SK-N-DZ (cell line): Measurements from ENCODE around the gene TEX12. TPM values are rescaled to one million over a fixed set of nuclear protein-coding genes. Genes with fewer than 3 reads are reported as not detected.
"Not testable (repeated sequence)": the region's sequence is repeated elsewhere in the genome, so short reads cannot be mapped to it uniquely, and the experiment has no call there.

Source experiments
- DNase-seq: peaks from one replicate; pipeline ENCODE4 v3.0.0-alpha.2; 2015; ENCODE audit warnings: low spot score
- polyA plus RNA-seq, 2 experiments: library from polyadenylated mRNA; depleted of rRNA; stranded (reverse); fragments of >200 nt; gene quantifications; 2 replicates each; pipeline ENCODE4 v1.2.3, GENCODE V29; 2014

Gene TEX12, protein sequence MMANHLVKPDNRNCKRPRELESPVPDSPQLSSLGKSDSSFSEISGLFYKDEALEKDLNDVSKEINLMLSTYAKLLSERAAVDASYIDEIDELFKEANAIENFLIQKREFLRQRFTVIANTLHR
- 1.2 TPM in 1 of 2 replicates, not detected in the other for polyA plus RNA-seq (2014; cell fraction: cytosol; rRNA removed)
- 1.2 and 1.3 TPM in 2 replicates for polyA plus RNA-seq (2014; cell fraction: nucleus; rRNA removed)

DNA sequence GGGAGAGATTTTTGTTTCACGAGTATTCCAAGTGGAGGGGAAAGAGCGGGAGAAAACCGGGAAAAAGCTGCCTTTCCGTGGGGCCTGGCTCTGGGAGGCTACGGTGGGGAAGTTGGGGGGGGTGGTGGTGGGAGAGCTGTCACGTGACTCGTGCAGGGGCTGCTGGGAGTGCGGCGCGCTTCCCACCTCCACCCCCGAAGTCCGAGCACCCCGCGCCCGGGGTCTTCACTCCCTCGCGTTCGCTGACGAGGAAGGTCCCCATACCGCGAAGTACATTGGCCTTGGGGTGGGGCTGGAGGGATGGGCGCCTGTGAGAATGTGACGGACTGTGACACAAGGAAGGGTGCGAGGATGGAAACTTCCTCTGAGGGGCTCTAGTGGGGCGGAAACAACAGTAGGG lies at the start of gene TEX12:
Gene TEX12 (plus strand): TSS at position 228 of the 400 bp plus-strand sequence. CDS start 1,897 bp downstream, outside the sequence.
- no peak for DNase-seq

DNA sequence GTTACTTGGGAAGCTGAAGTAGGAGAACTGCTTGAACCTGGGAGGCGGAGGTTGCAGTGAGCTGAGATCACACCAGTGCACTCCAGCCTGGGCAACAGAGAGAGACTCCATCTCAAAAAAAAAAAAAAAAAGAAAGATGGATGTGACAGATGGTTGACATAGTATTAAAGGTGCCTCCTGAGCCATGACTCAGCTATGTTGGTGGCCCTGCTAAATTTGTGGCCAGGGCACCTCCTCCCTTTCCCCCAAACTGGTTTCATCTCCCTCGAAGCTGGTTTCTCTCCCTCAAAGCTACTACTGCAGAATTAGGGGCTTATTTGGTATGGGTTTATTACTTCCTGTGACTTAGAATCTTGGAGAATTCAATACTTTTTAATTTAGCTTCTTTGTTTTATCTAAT lies 49.0 kb upstream of the TEX12 start:
- no peak for DNase-seq

DNA sequence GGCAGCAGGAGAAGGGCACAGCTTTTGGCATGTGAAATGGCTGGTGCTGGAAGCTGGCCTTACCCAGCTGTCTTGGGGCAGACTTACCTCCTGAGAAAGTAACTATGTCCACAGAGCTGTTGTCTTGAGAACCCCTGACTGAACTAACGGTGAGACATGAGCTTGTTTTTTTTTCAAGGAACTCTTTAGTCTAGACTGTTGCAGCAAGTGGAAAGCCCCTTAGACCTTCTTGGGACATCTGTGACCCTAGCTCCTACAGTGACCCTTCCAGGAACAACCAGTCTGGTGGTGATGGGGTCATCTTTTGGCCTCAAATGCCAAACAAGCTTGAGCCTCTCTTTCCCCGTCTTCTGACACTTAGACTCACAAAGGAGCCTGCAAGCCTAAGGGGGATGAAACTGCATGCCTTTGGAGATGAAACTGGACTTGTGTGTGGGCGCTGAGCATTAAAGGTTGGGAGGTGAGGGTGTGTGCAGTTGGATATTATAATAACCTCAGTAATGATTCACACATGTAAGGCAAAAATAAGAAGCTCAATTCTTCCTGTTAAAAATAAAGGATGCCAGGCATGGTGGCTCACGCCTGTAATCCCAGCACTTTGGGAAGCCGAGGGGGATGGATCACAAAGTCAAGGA lies 45.1 kb upstream of the TEX12 start:
- DNase-seq = no peak

DNA sequence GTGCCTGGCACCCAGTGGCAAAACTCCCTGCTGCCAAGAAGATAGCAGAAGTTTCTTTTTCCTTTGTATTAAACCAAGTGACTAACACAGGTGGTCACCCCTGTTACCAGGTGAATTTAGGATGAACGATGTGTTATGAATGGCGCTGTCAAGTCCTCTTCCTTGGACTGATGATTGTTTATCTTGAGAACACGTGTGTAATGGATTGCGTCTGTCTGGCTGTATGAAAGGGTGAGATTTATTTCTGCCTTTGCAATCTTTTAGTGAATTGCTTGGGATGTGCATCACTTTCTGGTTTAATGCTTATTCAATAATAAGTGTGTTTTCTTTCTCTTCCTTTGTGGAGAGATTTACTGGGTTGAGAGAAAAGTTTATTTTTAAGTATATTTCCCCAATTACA lies 44.0 kb upstream of the TEX12 start:
- DNase-seq = no peak

DNA sequence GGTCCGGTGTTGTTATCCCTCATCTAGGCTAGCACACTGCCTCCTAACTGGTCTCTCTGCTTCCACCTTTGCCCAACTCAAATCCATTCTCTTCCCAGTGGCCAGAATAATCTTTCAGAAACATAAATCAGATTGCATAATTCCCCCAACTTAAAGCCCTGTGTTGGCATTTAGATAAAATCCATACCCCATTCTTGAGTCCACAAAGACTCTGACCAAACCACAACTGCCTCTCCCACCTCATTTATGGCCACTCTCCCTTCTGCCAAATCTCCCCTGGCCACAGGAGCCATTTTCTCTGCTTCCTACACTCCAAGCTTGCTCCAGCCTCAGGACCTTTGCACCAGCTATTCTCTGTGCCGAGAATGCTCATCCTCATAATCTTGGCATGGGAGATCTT lies 40.1 kb upstream of the TEX12 start:
- no peak for DNase-seq

DNA sequence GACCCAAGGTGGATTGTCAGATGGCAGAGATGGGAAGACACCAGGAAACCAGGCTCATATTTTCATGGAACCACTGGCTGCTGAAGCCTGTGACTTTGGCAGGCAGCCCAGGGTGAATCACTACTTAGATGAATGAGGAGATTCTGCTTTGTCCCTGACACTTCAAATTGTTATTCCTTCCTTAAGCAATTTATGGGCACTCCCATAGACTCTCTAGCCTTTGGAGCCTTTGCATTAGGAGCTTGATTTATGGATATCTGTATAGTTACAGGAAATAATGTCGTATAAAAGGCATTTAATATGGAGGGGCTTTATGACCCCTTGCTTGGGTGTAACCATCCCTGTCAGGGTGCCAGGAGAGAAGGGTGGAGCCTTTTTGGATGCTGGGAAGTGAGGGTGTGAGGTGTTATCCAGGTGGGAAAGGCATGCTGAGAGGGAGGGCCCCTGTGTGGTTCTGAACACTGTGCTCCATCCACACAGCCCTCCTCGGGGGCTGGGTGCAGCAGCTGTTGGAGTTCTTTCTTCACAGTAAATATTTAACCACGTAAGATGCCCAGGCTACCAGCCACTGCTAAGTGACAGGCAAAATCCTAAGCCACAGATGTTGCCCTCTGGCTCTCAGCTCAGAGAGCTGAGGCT lies 38.6 kb upstream of the TEX12 start:
- DNase-seq = no peak

DNA sequence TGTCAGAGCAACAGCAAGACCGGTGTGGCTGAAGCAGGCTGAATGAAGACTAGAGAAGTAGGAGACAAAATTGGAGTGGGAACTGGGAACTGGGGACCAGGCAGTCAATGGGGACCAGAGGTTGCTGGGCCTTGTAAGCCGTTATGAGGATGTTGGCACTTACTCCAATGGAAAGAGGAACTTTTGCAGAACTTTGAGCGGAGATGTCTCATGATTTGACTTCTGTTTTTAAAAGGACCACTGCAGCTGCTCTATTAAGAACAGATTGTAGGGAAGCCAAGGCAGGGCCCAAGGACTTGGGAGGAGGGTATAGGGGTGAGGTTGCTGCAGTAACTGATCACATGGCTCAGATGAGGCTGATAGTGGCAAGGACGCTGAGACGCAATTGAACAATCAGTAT lies 37.5 kb upstream of the TEX12 start:
- DNase-seq = no peak

DNA sequence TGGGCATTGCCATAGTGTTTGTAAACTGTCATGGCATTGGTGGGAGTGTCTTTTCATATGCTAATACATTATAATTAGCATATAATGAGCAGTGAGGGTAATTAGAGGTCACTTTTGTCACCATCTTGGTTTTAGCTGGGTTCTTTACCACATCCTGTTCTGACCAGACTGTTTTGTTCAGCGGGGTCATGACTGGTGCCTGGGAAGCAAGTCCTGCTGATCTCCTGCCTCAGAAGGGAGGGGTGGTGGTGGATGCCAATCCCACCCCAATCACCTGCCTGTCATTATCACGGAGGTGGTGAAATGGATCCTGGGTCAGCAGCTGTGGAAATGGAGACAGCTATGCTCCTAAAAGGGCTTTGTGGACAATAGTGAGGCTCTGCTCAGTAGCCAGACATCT lies 34.4 kb upstream of the TEX12 start:
- DNase-seq = no peak

DNA sequence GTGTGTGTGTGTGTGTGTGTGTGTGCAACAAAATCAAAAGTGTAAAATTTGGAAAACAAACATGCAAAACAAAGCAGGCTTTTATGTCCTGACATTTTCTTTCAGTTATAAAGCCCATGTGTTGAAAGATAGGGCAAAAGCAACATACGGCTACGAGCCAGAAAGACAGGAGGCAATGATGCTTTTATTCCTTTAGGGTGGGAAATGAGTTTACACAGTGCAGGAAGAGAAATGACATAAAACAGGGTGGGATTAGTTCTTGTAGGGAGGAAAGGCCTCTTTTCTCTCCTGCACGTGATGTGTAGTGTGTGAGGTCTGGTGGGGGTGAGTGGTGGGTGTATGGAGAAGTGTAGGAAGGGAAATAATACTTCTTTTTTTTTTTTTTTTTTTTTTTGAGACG lies 32.7 kb upstream of the TEX12 start:
- no peak for DNase-seq

DNA sequence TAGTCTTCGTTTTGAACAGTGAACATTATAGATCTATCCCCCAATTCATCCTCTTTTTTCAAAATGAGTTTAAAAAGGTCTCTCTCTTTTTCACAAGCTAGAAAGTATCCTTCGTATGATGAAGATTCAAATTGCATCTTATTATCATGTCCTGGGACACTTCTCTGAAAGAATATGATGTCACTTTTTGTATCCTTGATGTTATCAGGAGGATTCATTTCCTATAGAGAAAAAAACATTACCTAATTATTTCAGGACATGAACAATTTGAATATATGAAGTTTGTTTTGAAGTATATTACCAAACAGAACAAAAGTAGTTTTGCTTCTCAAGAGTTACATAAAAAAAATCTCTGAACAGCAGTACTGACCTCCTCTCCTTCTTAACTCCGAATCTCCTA lies 23.6 kb upstream of the TEX12 start:
- no peak for DNase-seq

DNA sequence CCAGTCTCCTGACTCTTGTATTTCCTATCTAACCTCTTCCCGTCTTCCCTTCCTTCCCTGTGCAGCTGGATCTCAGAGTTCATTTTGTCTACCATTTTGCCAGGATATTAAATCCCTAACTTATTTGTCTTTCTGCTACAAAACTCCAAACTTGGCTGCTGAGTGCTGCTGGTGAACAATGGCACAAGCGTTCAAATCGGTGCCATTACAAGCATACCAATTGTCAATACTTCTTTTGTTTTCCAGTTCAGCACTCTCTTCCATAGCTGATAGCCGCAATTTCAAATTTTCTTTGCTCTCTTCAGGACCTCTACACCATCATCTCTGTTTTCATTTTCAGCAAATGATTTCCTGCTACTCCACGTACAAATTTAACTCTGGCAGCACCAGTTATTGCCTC lies 16.7 kb upstream of the TEX12 start:
- DNase-seq = no peak

DNA sequence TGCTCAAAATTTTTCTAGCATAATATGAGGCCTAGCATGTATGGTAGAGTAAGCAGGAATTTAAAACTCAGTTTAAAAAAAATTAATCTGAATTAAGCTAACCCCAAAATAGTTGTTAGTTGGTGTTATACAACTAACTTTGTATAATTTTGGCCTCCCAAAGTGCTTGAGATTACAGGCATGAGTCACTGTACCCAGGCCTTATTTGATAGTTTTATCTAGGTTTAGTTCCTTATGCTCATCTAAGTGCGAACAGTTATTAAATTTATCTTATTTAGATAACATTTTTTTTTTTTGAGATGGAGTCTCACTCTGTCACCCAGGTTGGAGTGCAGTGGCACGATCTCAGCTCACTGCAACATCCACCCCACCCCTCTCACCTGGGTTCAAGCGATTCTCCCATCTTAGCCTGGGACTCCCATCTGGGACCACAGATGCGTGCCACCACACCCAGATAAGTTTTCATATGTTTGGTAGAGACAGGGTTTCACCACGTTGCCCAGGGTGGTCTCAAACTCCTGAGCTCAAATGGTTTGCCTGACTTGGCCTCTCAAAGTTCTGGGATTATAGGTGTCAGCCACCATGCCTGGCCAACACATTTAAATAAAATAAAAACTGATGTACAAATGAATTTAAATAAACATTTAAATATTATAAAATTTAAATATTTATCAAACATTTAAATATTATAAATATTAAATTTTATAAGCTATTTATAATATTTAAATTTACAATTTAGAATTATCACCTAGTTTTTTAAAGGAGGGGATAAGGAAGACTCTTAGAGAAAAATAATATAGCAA lies 10.8 kb upstream of the TEX12 start:
- DNase-seq = no peak

DNA sequence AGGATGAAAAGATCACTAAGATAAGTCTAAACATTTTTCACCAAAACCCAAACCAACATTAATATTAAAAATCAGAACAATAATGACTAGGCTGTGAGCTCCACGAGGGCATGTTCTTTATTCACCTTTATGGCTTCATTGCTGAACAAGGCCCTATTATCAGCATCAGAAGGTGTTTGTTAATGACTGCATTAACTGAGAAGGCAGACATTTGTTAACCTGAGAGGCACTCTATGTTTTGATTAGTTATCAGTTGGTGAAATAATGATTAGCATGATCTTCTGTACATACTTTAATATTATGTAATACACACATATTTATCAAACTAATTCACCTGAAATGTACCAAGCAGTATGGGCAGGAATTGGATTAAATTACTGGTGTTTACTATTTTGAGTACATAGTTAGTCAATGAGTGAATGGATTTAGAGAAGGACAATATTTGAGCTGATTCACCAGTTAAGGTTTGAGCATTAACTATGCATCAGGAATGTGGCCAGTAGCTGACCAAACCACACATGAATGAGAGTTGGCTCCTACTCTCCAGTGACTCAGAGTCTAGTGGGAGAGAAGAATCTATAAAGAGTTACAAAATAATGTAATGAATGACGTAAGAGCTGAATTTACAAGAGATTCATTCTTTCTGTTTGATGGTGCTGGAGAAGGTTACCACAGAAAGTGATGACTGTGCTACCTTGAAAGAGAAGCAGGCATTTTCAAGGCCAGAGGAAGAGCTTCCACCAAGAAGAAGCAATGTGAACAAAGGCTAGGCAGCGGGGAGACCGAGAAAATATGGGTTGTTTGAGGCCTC lies 10.0 kb upstream of the TEX12 start:
- no peak for DNase-seq

DNA sequence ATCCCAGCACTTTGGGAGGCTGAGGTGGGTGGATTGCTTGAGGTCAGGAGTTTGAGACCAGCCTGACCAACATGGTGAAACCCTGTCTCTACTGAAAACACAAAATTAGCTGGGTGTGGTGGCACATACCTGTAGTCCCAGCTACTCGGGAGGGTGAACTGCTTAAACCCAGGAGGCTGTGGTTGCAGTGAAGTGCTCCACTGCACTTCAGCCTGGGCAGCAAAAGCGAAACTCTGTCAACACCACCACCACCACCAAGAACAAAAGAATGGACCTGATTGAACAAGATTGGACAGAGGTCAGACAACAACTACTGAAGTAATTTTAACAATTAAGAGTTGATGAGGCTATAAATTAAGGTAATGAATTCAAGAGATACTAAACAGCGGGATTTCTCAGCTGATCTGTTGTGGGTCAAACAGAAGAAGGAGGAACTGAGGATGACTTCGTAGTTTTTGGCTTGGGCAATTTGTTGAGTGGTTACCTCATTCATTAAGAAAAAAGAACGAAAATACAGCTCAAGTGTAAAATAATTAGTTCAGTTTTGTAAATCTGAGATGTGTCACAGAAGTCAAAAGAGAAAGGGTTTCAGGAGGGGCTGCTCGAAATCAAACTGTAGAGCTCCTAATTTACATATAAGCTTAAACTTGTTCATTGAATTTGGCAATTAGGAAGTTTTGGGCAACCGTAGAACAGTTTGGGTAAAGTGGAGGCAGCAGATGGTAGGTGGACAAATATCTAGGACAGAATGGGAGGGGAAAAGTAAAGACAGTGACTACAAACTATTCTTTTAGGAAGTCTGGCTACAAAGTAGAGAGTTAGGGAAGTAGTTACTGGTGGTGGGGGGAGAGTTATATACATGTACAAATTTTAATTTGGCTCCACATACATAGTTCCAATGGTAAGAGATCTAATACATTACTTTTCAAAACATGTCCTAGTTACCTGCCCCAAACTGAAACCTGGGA lies 7.8 kb upstream of the TEX12 start:
- no peak for DNase-seq

DNA sequence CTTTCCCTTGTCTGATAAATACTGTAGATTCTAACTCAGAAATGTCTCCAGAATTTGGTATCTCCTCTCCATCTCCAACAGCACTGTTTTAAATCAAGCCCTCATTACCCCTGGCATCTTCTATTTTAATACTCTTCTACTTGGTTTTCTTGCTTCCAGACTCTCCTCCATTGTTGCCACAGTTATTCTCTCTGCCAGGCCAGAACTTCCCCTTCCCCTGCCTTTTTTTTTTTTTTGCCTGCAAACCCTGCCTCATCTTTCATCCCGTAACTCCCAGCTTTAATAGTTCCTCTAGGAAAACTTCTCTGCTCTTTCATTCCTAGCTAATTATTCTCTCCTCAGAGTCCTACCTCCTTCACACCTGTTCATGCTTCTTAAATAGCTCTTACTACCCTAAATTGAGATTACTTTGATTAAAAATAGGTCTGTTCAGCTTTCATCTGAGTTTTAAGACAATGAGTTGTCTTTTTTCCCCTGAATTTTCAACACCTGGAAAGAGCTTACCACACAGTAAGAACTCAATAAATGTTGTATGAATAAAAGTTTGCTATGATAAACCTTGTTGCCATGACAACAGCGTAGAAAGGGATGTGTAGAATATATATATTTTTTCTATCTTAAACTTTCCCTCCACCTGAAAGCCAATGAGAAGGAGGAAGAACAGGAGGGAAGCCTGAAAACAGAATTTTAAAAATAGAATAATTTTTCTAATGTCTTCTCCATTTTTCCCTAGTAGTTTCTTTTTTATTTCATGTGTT lies 6.9 kb upstream of the TEX12 start:
- no peak for DNase-seq

DNA sequence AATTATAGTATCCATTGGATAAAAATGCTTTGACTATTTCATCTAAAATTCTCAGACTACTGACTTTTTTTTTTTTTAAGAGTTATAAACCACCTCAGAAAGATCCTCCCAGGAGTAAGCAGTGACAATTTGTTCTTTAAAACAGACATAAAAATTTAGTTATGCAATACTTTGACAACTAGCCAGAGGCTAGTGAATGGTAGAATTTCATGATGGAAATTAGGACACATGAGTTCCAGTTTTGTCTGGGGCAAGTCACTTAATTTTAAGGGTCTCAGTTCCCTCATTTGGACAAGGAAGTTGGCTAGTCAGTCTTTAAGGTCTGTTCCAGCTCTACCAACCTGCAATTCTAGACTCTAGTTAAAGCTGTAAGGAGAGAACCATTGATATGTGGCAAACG lies 6.2 kb upstream of the TEX12 start:
- no peak for DNase-seq

DNA sequence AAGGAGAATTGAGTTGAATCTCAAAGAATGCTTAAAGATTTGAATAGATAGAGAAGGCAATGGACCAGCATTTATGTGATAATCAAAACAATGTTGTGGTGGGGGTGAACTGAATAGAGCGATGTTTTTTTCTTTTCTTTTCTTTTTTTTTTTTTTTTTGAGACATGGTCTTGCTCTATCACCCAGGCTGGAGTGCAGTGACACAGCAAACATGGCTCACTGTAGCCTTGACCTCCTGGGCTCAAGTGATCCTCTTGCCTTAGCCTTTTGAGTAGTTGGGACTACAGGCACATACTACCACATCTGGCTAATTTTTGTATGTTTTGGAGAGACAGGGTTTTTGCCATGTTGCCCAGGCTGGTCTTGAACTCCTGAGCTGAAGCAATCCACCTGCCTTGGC lies 5.0 kb upstream of the TEX12 start:
- not testable (repeated sequence) for DNase-seq

DNA sequence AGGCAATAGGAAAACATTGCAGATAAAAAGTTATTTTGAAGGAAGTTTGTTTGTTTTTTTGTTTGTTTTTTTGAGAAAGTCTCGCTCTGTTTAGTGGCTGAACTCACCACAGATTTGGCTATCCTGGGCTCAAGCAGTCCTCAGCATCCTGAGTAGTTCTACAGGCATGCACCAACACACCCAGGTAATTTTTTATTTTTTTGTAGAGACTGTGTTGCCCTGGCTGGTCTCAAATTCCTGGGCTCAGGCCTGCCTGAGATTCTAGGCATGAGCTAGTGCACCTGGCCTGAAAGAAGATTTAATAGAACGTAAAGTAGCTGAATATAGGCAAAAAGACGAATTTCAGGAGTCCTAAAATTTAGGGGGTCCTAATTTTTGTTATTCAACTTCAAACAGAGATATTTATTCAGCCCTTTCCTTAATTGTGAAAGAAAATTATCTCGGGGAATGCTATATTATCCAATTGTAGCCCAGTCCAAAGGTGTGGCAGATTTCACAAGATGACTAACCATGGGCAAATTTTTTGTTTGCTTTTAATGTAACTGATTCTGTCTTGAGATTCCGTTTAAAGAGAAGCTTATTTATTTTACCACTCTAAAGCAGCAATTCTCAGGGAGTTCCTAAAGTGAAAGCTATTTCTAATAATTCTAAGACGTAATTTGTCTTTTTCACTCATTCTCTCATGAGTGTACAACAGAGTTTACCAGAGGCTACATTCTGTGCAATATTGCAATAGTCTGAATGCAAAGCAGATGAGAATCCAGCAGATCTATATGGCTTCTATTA lies 4.2 kb upstream of the TEX12 start:
- DNase-seq = no peak
